ENCODE results near the gene TAF6. TPM values are rescaled to one million over a fixed set of nuclear protein-coding genes. Genes with fewer than 3 reads are reported as not detected.

TAF6 gene
- 22.1 and 25.5 TPM in 2 replicates for total RNA-seq

DNA sequence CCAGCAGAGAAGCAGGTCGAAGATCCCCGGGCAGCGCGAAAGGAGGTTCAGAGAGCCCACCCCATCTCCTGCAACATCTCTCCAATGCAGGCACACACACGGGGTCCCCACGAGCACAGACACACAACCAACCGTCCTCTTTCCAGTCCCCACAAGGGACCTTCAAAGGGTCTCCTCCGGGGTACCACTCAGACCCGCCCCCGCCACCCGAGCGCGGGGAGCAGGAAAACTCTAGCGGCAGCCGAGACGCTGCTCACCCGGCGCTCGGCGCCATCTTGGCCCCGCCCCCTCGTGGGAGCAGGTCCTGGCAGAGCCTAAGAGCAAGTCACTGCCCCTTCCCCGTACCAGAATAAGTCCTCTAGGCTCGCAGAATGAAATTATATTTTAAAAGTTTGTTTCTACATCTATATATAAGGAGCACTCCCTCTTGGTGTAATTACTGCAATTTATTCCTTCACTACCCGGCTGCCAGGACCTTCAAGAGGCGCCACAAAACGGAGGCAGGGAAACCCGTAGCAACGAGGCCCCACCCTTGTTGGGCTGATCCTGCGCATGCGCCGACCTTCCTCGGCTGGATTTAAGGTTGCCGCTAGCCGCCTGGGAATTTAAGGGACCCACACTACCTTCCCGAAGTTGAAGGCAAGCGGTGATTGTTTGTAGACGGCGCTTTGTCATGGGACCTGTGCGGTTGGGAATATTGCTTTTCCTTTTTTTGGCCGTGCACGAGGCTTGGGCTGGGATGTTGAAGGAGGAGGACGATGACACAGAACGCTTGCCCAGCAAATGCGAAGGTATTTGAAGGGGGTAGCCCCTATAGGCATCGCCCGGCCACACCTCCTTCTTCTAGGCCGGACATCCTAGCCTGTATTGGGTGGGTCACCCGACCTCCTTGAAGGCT lies at the start of gene TAF6, which contains the start of gene CNPY4:
Gene TAF6, minus strand, starts transcription at position 287 of the 898 bp plus-strand sequence. CDS start 5,149 bp downstream, outside the sequence.
Gene CNPY4, plus strand, starts transcription at position 563 of the 898 bp plus-strand sequence. Its CDS starts 111 bp downstream, at position 674.

GRCh38 chr7:100158229-100159098 lies 39.3 kb upstream of the TAF6 start, which contains the start of gene TRAPPC14:
Gene TRAPPC14 (minus strand): TSS chr7:100158723. CDS start chr7:100158499, 224 bp downstream.

DNA sequence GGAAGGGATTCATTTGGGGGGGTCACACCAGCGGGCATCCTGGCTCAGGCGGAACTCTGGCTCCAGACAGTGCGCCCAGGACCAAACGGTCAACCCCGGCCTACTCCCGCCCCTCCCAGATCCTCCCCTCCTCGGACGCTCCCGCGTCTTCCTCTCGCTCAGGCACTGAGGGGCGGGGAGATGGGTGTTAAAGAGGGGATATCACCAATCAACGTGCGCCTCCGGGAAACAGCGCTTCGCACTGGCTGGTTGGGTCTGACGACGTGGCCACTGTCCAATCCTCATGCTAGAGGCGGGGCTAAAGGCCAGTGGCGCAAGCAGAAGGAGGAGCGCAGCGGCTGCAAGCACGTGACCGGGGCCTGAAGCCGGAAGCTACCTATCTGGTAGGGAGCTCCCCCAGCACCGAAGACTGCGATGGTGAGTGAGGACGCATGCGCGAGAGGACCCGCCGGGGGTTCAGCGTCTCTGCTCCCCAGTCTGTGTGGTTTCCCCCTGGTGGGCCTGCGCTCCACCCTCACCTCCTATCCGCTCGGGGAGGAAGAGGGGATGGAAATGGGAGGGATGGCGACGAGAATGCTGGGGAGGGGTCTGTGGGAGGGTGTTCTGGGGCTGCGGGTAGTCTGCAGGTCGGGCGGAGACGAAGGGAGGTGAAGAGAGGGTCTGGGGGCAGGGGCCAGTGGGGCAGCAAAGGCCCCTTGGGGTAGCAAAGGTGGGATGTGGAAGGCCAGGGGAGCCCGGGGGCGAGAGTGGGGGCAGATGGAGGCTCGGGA lies 29.6 kb upstream of the TAF6 start, which contains the start of gene LAMTOR4:
Gene LAMTOR4, plus strand, starts transcription at position 360 of the 770 bp plus-strand sequence. Its CDS starts 55 bp downstream, at position 415.

GRCh38 chr7:100126931-100127865 lies 8.0 kb upstream of the TAF6 start, which contains the start of gene MBLAC1:
Gene MBLAC1 (plus strand): TSS chr7:100126967. CDS start chr7:100127396, 429 bp downstream.

DNA sequence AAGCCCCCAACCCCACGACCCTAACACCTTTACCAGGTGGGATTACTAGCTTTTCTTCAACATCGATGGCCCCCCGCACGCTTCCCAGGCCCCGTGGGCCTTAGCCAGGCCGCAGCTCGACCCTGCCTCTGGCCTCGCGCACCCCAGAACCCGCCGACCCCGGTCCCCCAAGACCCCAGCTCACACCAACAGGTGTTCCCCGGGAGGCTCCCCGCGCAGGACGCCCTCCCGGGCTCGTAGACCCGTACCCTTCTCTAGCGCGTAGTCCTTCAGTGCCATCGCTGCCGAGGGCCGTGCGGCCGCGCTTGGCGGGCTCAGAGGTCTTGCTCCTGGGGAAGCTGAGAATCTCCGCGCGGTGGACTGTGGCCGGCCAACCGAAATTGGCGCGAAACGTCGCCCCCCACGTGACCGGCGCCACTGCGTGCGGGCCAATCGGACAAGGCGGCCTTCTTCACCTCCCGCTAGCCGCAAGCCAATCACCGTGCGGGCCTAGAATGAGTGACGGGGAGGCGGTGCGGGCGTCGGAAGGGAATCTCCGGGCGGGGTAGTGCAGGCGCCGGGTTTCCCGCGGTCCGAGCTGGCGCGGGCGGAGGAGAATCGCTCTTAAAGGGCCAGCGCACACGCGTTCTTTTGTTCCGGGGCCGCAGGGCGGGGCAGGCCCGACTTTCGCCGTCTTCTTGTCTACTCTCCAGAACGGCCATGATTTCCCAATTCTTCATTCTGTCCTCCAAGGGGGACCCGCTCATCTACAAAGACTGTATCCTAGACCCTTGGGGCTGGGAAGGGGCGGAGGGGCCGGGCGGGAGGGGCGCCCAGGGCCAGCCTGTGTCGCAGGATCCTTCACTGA lies 17.9 kb downstream of the TAF6 start, which contains the start of the genes AP4M1 and MCM7:
Gene AP4M1, plus strand, starts transcription at position 628 of the 847 bp plus-strand sequence. Its CDS starts 72 bp downstream, at position 700.
Gene MCM7, minus strand, starts transcription at position 382 of the 847 bp plus-strand sequence. Its CDS starts 103 bp downstream, at position 279.

DNA sequence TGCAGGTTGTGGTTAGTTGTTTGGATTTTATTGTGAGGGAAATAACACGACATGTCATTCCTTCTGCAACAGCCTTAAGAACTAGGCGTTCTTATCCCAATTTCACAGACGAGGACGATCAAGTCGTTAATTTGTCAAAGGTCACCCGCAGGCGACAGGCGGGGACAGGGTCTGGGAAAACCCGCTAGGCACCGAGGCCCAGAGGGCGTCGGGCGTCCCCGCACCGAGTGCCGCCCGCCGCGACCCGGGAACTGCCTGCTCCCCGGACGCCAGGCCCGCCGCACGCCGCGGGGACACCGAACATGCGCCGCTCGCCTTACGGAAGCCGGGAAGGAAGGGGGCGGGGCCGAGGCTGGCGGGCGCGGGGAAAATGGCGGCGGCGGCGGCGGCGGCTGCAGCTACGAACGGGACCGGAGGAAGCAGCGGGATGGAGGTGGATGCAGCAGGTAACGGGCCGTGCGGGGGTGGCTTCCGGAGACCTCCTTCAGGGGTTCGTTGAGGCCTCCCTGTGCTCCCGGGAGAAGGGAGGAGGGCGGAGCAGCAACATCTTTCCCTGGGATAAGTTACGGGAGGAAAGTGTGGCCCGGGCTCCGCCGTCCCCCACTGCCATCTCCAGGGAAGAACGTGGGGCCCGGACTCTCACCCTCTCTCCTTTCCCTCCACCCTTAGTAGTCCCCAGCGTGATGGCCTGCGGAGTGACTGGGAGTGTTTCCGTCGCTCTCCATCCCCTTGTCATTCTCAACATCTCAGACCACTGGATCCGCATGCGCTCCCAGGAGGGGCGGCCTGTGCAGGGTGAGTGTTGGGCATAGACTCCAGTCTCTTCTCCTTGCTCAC lies 30.3 kb downstream of the TAF6 start, which contains the start of gene COPS6:
Gene COPS6, plus strand, starts transcription at position 349 of the 837 bp plus-strand sequence. Its CDS starts 22 bp downstream, at position 371.

GRCh38 chr7:100081535-100082102 lies 37.5 kb downstream of the TAF6 start, which contains the start of gene ZNF3:
Gene ZNF3 (minus strand): TSS chr7:100081723. CDS start chr7:100077357, 4,366 bp downstream.

Other genes starting within 250 kb of the TAF6 start
- gene OR2AE1, start 242.3 kb downstream of the TAF6 start, total RNA-seq: 0.09 and 0.18 TPM in 2 replicates
- gene TRIM4, start 199.8 kb downstream of the TAF6 start, total RNA-seq: 13.6 and 22.7 TPM in 2 replicates
- gene GJC3, start 189.7 kb downstream of the TAF6 start, total RNA-seq: 0.09 and 0.18 TPM in 2 replicates
- not detected in 2 replicates for gene AZGP1, start 143.3 kb downstream of the TAF6 start, total RNA-seq
- gene ZKSCAN1, start 103.8 kb downstream of the TAF6 start, total RNA-seq: 30.4 and 38.8 TPM in 2 replicates
- 6.8 and 7.3 TPM in 2 replicates for gene ZSCAN21, start 69.6 kb downstream of the TAF6 start, total RNA-seq
- gene ZNF3, start 37.6 kb downstream of the TAF6 start, total RNA-seq: 20.7 and 21.0 TPM in 2 replicates
- 94.6 and 127 TPM in 2 replicates for gene COPS6, start 30.4 kb downstream of the TAF6 start, total RNA-seq
- 51.6 and 123 TPM in 2 replicates for gene MCM7, start 18.0 kb downstream of the TAF6 start, total RNA-seq
- 20.4 and 28.5 TPM in 2 replicates for gene AP4M1, start 17.7 kb downstream of the TAF6 start, total RNA-seq
- 34.2 and 36.7 TPM in 2 replicates for gene CNPY4, start 276 bp upstream of the TAF6 start, total RNA-seq
- gene MBLAC1, start 7.6 kb upstream of the TAF6 start, total RNA-seq: 1.7 and 2.2 TPM in 2 replicates
- 114 and 120 TPM in 2 replicates for gene LAMTOR4, start 29.6 kb upstream of the TAF6 start, total RNA-seq
- 7.3 and 8.5 TPM in 2 replicates for gene TRAPPC14, start 39.4 kb upstream of the TAF6 start, total RNA-seq
- 0.36 and 1.1 TPM in 2 replicates for gene GAL3ST4, start 49.3 kb upstream of the TAF6 start, total RNA-seq
- 3.9 and 5.6 TPM in 2 replicates for gene GPC2, start 58.0 kb upstream of the TAF6 start, total RNA-seq
- 0.09 and 0.19 TPM in 2 replicates for gene STAG3, start 58.6 kb upstream of the TAF6 start, total RNA-seq
- gene PVRIG, start 100.6 kb upstream of the TAF6 start, total RNA-seq: not detected in 2 replicates
- not detected in 2 replicates for gene SPDYE3, start 188.3 kb upstream of the TAF6 start, total RNA-seq
- gene PILRB, start 238.8 kb upstream of the TAF6 start, total RNA-seq: 4.1 and 14.6 TPM in 2 replicates